DOHH2 (cell line): Measurements from ENCODE around the gene SPSB4.

Source experiments
- H3F3A ChIP-seq: fragments of 200-600 bp; sonication (generic), shearing (Covaris generic); 2 replicates; pipeline ENCODE4 v1.6.0; 2016; ENCODE audit warnings: antibody characterized with exemption, mild to moderate bottlenecking; ENCODE audit not compliant: control insufficient read depth, insufficient read depth
- H3K27ac ChIP-seq: fragments of 200-600 bp; sonication (generic); 2 replicates; pipeline ENCODE4 v1.5.1; 2014; ENCODE audit warnings: low read depth, mild to moderate bottlenecking, low read length, moderate library complexity
- H3K27me3 ChIP-seq: fragments of 200-600 bp; sonication (generic); 2 replicates; pipeline ENCODE4 v1.6.1; 2014; ENCODE audit warnings: mild to moderate bottlenecking, low read length, mixed read lengths; ENCODE audit not compliant: control insufficient read depth
- H3K36me3 ChIP-seq: fragments of 200-600 bp; sonication (generic); 2 replicates; pipeline ENCODE4 v1.6.1; 2014; ENCODE audit warnings: mild to moderate bottlenecking, low read length, moderate library complexity, mixed read lengths; ENCODE audit not compliant: control insufficient read depth
- H3K4me1 ChIP-seq: fragments of 200-600 bp; sonication (generic); 2 replicates; pipeline ENCODE4 v1.6.1; 2014; ENCODE audit warnings: mild to moderate bottlenecking, low read length, mixed read lengths; ENCODE audit not compliant: control insufficient read depth
- H3K4me2 ChIP-seq: fragments of 200-600 bp; sonication (generic); 2 replicates; pipeline ENCODE4 v1.6.0; 2014; ENCODE audit warnings: mild to moderate bottlenecking, low read length, moderate library complexity
- H3K4me3 ChIP-seq: fragments of 200-600 bp; sonication (generic); 2 replicates; pipeline ENCODE4 v1.5.1; 2014; ENCODE audit warnings: mild to moderate bottlenecking, low read length, mixed read lengths
- H3K79me2 ChIP-seq: fragments of 200-600 bp; sonication (generic); 2 replicates; pipeline ENCODE4 v1.6.1; 2014; ENCODE audit warnings: mild to moderate bottlenecking, low read length, mixed read lengths; ENCODE audit not compliant: control insufficient read depth
- H3K9me2 ChIP-seq: fragments of 200-600 bp; sonication (generic); replicated peaks from 2 replicates; pipeline ENCODE4 v1.6.1; 2014; ENCODE audit warnings: mild to moderate bottlenecking, low read length, mixed read lengths; ENCODE audit not compliant: control insufficient read depth
- H3K9me3 ChIP-seq: fragments of 200-600 bp; sonication (generic); 2 replicates; pipeline ENCODE4 v1.6.1; 2014; ENCODE audit warnings: antibody characterized with exemption, low read length, mixed read lengths; ENCODE audit not compliant: control insufficient read depth, insufficient read depth
- H4K20me1 ChIP-seq: fragments of 200-600 bp; sonication (generic); 2 replicates; pipeline ENCODE4 v1.6.0; 2014; ENCODE audit warnings: low read depth, mild to moderate bottlenecking, antibody characterized with exemption, low read length, moderate library complexity; ENCODE audit not compliant: control insufficient read depth, insufficient read depth
- CTCF ChIP-seq: fragments of 200-600 bp; sonication (generic); IDR thresholded peaks from one replicate; pipeline ENCODE4 v1.5.1; 2014; ENCODE audit warnings: antibody characterized with exemption, mild to moderate bottlenecking, low read depth, low read length; ENCODE audit not compliant: poor library complexity, severe bottlenecking
- EZH2phosphoT487 ChIP-seq: fragments of 200-600 bp; sonication (generic); IDR thresholded peaks from 2 replicates; pipeline ENCODE4 v1.6.1; 2017; ENCODE audit warnings: borderline replicate concordance, mild to moderate bottlenecking, antibody characterized with exemption, low read length, moderate library complexity, mixed read lengths

The SPSB4 gene

GRCh38 chr3:141081141-141081795 lies 30.1 kb downstream of the SPSB4 start:
- Histone ChIP-seq H3K9me2 (no peaks in the 10 kb centered on the region), H3K4me1 (no peaks in the 10 kb centered on the region), H3K9me3 (no peaks in the 10 kb centered on the region), H3K27me3 (peaks cover 17% of the 10 kb centered on the region), H3F3A (no peaks in the 10 kb centered on the region), H3K27ac (no peak overlapping the region), H3K36me3 (no peaks in the 10 kb centered on the region), H3K4me2 (no peak overlapping the region), H3K4me3 (no peak overlapping the region), H4K20me1 (no peaks in the 10 kb centered on the region), H3K79me2 (no peaks in the 10 kb centered on the region)
- TF ChIP-seq CTCF (no peak), EZH2phosphoT487 (no peak)

GRCh38 chr3:141082064-141082463 lies 30.9 kb downstream of the SPSB4 start:
- H3K4me1 ChIP-seq, result no peaks in the 10 kb centered on the region
- no peaks in the 10 kb centered on the region for H3K9me3 ChIP-seq
- no peak overlapping the region for H3K27ac ChIP-seq
- H3K36me3 ChIP-seq, result no peaks in the 10 kb centered on the region
- H3K79me2 ChIP-seq, result no peaks in the 10 kb centered on the region
- H3K9me2 ChIP-seq, result no peaks in the 10 kb centered on the region
- no peaks in the 10 kb centered on the region for H4K20me1 ChIP-seq
- no peaks in the 10 kb centered on the region for H3F3A ChIP-seq
- no peak overlapping the region for H3K4me2 ChIP-seq
- no peak overlapping the region for H3K4me3 ChIP-seq
- H3K27me3 ChIP-seq, result peaks cover 10% of the 10 kb centered on the region
- TF ChIP-seq CTCF (no peak), EZH2phosphoT487 (no peak)

- H3K79me2 ChIP-seq, result no peaks in the 10 kb centered on the region
- no peaks in the 10 kb centered on the region for H3K36me3 ChIP-seq
- H3K4me1 ChIP-seq, result no peaks in the 10 kb centered on the region
- H4K20me1 ChIP-seq, result no peaks in the 10 kb centered on the region
- H3K9me3 ChIP-seq, result no peaks in the 10 kb centered on the region
- no peaks in the 10 kb centered on the region for H3K9me2 ChIP-seq
- H3K27ac ChIP-seq, result no peak overlapping the region
- no peak overlapping the region for H3K4me2 ChIP-seq
- H3K27me3 ChIP-seq, result no peaks in the 10 kb centered on the region
- no peak overlapping the region for H3K4me3 ChIP-seq
- H3F3A ChIP-seq, result no peaks in the 10 kb centered on the region
- TF ChIP-seq EZH2phosphoT487 (no peak), CTCF (no peak)
Observed at GRCh38 chr3:141083226-141083625, 32.1 kb downstream of the SPSB4 start.
